Gastroesophageal sphincter (tissue), 4 donors: ENCODE measurements around the gene PTN. TPM values are rescaled to one million over a fixed set of nuclear protein-coding genes. Genes with fewer than 3 reads are reported as not detected.
"Not testable (repeated sequence)": the region's sequence is repeated elsewhere in the genome, so short reads cannot be mapped to it uniquely, and the experiment has no call there.

ENCODE experiments used
- ATAC-seq: fragments of 150-250 bp; one replicate; pipeline ENCODE4 v1.9.1; 2016; ENCODE audit warnings: mild to moderate bottlenecking, moderate library complexity
- H3K27ac ChIP-seq, 4 donors: fragments of 200-600 bp; sonication (generic) in 3 of 4; 1 replicate in 3 of 4; 2 replicates in 1 of 4; pipeline ENCODE4 v1.5.1; 2016 to 2019
- H3K27me3 ChIP-seq: fragments of 200-600 bp; sonication (generic); one replicate; pipeline ENCODE4 v1.5.1; 2019
- H3K36me3 ChIP-seq, 2 donors: fragments of 200-600 bp; sonication (generic); one replicate each; pipeline ENCODE4 v1.5.1; 2019; ENCODE audit warnings: control low read depth in 1 of 2
- H3K4me1 ChIP-seq, 3 donors: fragments of 200-600 bp; sonication (generic); 1 replicate in 2 of 3; 2 replicates in 1 of 3; pipeline ENCODE4 v1.5.1; 2016 to 2019; ENCODE audit warnings: control low read depth in 2 of 3
- H3K4me3 ChIP-seq, 2 donors: fragments of 200-600 bp; sonication (generic); one replicate each; pipeline ENCODE4 v1.5.1; 2019; ENCODE audit warnings: mild to moderate bottlenecking in 1 of 2, moderate library complexity in 1 of 2
- H3K9me3 ChIP-seq, 3 donors: fragments of 200-600 bp; sonication (generic); one replicate each; pipeline ENCODE4 v1.5.1; 2017 to 2019; ENCODE audit warnings: control low read depth in 2 of 3
- CTCF ChIP-seq, 4 experiments: fragments of 200-600 bp in 2 of 4; fragments of 450-650 bp in 2 of 4; sonication (generic) in 1 of 4; IDR thresholded peaks; one replicate each; pipeline ENCODE4 v1.5.1; 2017 to 2019; ENCODE audit warnings: antibody characterized with exemption in 4 of 4, mild to moderate bottlenecking in 2 of 4, moderate library complexity in 2 of 4
- EP300 ChIP-seq: sonication (generic); formaldehyde crosslinking; IDR thresholded peaks from one replicate; pipeline ENCODE4 v1.6.1; 2017; ENCODE audit warnings: antibody characterized with exemption, mild to moderate bottlenecking
- POLR2A ChIP-seq, 2 donors: fragments of 450-650 bp; IDR thresholded peaks; one replicate each; pipeline ENCODE4 v1.6.1; 2017; ENCODE audit warnings: antibody characterized with exemption in 2 of 2, mild to moderate bottlenecking in 2 of 2, moderate library complexity in 1 of 2
- POLR2AphosphoS5 ChIP-seq: sonication (generic); formaldehyde crosslinking; IDR thresholded peaks from one replicate; pipeline ENCODE4 v1.6.1; 2017; ENCODE audit warnings: antibody characterized with exemption
- WGBS, 2 donors: methylation state at CpG; one replicate each; pipeline ENCODE4 v1.1.5; 2018; ENCODE audit warnings: low coverage in 1 of 2; 5-methylcytosine and 5-hydroxymethylcytosine counted together
- small RNA-seq, 4 donors: library from RNA; depleted of rRNA; stranded (forward); fragments of <200 nt; gene quantifications; one replicate each; pipeline ENCODE3, GENCODE V24; 2016
- total RNA-seq, 4 donors: library from RNA; depleted of rRNA; stranded (reverse); fragments of >200 nt; gene quantifications; one replicate each; pipeline ENCODE4 v1.1.0, GENCODE V29; 2016

PTN gene
- total RNA-seq, 4 donors from 2014 or later = 10.1 to 13.2 (median 11.1) TPM

DNA sequence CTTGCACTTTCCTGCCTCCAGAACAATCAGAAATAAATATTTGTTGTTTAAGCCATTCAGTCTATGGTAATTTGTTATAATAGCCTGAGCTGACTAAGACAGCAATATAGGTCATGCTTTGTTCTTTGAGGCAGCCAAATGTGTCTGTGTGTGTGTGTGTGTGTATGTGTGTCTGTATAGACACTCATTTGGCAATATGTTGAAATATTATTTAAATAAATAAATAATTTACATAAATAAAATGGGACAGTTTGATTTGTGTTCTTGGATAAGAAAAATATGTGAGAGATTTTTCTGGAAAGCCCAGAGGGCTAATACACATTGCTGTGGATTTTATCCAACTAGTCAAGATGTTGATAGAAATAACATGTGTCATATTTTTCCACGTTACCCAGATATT lies 140.2 kb downstream of the PTN start:
- Histone ChIP-seq H3K4me3 (no peak overlapping the region), H3K27ac (no peak overlapping the region), H3K27me3 (no peaks in the 10 kb centered on the region), H3K36me3 (no peaks in the 10 kb centered on the region), H3K4me1 (no peaks in the 10 kb centered on the region), H3K9me3 (no peaks in the 10 kb centered on the region)
- 43 to 70% methylated on average over 1 of the region's 1 CpG for WGBS, 2 donors
- ATAC-seq = no peak
- TF ChIP-seq CTCF (IDR thresholded peaks at IDR 0.05) = no peak
- no peak for TF ChIP-seq POLR2AphosphoS5
- TF ChIP-seq EP300 = no peak
- TF ChIP-seq POLR2A (IDR thresholded peaks at IDR 0.05) = no peak

DNA sequence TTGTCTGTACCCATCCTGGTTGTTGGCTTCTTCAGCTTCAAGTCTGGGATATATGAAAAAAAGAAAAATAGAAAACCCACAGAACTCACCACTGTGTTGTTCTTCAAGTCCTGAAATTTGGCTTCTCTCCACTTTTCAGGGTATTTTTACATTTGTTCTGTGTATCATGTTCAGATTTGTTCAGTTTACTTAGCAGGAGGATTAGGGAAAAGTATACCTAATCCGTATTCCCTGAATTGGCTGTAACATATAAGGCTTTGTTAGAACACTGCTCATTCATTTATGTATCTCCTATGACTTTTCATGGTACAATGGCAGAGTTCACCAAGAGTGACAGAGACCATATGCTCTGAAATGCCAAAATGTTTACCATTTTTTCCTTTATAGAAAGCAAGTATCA lies 146.9 kb downstream of the PTN start:
- H3K27ac ChIP-seq = no peak overlapping the region
- ATAC-seq = no peak
- H3K4me1 ChIP-seq = no peaks in the 10 kb centered on the region
- no peaks in the 10 kb centered on the region for H3K27me3 ChIP-seq
- H3K4me3 ChIP-seq = no peak overlapping the region
- 36 to 55% methylated on average over 1 of the region's 1 CpG for whole genome bisulfite sequencing, 2 donors
- H3K9me3 ChIP-seq = no peaks in the 10 kb centered on the region
- no peak for TF ChIP-seq POLR2A (IDR thresholded peaks at IDR 0.05)
- TF ChIP-seq EP300 = no peak
- no peak for TF ChIP-seq POLR2AphosphoS5
- no peak for TF ChIP-seq CTCF (IDR thresholded peaks at IDR 0.05)
- H3K36me3 ChIP-seq = no peaks in the 10 kb centered on the region

GRCh38 chr7:137195996-137196395 lies 147.5 kb downstream of the PTN start:
- Histone ChIP-seq H3K4me1 (no peaks in the 10 kb centered on the region), H3K27me3 (no peaks in the 10 kb centered on the region), H3K4me3 (no peak overlapping the region), H3K9me3 (no peaks in the 10 kb centered on the region), H3K27ac (no peak overlapping the region), H3K36me3 (no peaks in the 10 kb centered on the region)
- TF ChIP-seq CTCF (IDR thresholded peaks at IDR 0.05) (no peak), POLR2A (IDR thresholded peaks at IDR 0.05) (no peak)
- no peak for ATAC-seq
- 95 to 96% methylated on average over 2 of the region's 2 CpGs for WGBS, 2 donors

- not testable (repeated sequence) for H3K4me3 ChIP-seq, H3K36me3 ChIP-seq, H3K9me3 ChIP-seq, H3K27ac ChIP-seq, H3K4me1 ChIP-seq, H3K27me3 ChIP-seq, ATAC-seq
- WGBS, 2 donors = 82 to 100% methylated on average over 3 to 17 of the region's 25 CpGs
Observed at GRCh38 chr7:137181619-137182018, 161.9 kb downstream of the PTN start.

Small RNAs within 50 kb of the gene (small RNA-seq; reads per million reads assigned to genes)
- gene RF00136 = 0 to 0.49 (median 0.31) reads per million in 4 donors
